HPDE6-E6E7 (cell line): ENCODE measurements around the gene CST7.
A peak's percentile ranks its signal among the peaks of the same experiment; 100 is the strongest.
"Not testable (repeated sequence)": the region's sequence is repeated elsewhere in the genome, so short reads cannot be mapped to it uniquely, and the experiment has no call there.

ENCODE experiments used
- DNase-seq: peaks from one replicate; pipeline ENCODE4 v3.0.0; 2011; ENCODE audit warnings: missing footprints; ENCODE audit errors: extremely low spot score

Gene CST7

GRCh38 chr20:24948939-24949679, at the start of gene CST7:
Gene CST7 (plus strand): TSS chr20:24949269. CDS start chr20:24949506, 237 bp downstream.
- DNase-seq = no peak

- DNase-seq = no peak
Observed at GRCh38 chr20:24906806-24907205, 42.3 kb upstream of the CST7 start.

GRCh38 chr20:24908642-24909041, 40.4 kb upstream of the CST7 start:
- no peak for DNase-seq

GRCh38 chr20:24909086-24909780, 39.8 kb upstream of the CST7 start:
- no peak for DNase-seq

- DNase-seq = no peak
Observed at GRCh38 chr20:24909861-24910260, 39.2 kb upstream of the CST7 start.

GRCh38 chr20:24910461-24910860, 38.6 kb upstream of the CST7 start:
- no peak for DNase-seq

- no peak for DNase-seq
Observed at GRCh38 chr20:24911461-24911860, 37.6 kb upstream of the CST7 start.

GRCh38 chr20:24912397-24913075, 36.5 kb upstream of the CST7 start:
- DNase-seq = no peak

GRCh38 chr20:24913076-24913628, 35.9 kb upstream of the CST7 start:
- DNase-seq = no peak

GRCh38 chr20:24914388-24915241, 34.5 kb upstream of the CST7 start:
- DNase-seq = no peak

- DNase-seq = no peak
Observed at GRCh38 chr20:24915440-24915839, 33.6 kb upstream of the CST7 start.

GRCh38 chr20:24915892-24916291, 33.2 kb upstream of the CST7 start:
- no peak for DNase-seq

GRCh38 chr20:24916412-24916811, 32.7 kb upstream of the CST7 start:
- DNase-seq = no peak

- DNase-seq = no peak
Observed at GRCh38 chr20:24917056-24917455, 32.0 kb upstream of the CST7 start.

- DNase-seq = peak; percentile 63
Observed at GRCh38 chr20:24917797-24918578, 31.1 kb upstream of the CST7 start.

- no peak for DNase-seq
Observed at GRCh38 chr20:24918579-24919566, 30.2 kb upstream of the CST7 start.

- DNase-seq = not testable (repeated sequence)
Observed at GRCh38 chr20:24919665-24920064, 29.4 kb upstream of the CST7 start.

GRCh38 chr20:24920706-24921105, 28.4 kb upstream of the CST7 start:
- DNase-seq = not testable (repeated sequence)

- not testable (repeated sequence) for DNase-seq
Observed at GRCh38 chr20:24929259-24929658, 19.8 kb upstream of the CST7 start.
